Erythroblast (primary cell): ENCODE data around the gene CLEC10A.

Experiments used
- GATA1 ChIP-seq: IDR thresholded peaks from 2 replicates; pipeline ENCODE4 v1.6.1; 2011; ENCODE audit warnings: low read depth, mild to moderate bottlenecking, control low read depth, low read length, moderate library complexity
- POLR2A ChIP-seq: IDR thresholded peaks from 2 replicates; pipeline ENCODE4 v1.6.1; 2011; ENCODE audit warnings: mild to moderate bottlenecking, low read length

- TF ChIP-seq POLR2A (no peak), GATA1 (no peak)
Observed at GRCh38 chr17:7114875-7115614, 35.0 kb upstream of the CLEC10A start.
